SHP77 (cell line): ENCODE data around the gene SSTR4.

ENCODE experiments used
- DNase-seq, 2 experiments: peaks; one replicate each; lab custom pipeline; 2025; lab: John Stamatoyannopoulos, UW

The SSTR4 gene

DNA sequence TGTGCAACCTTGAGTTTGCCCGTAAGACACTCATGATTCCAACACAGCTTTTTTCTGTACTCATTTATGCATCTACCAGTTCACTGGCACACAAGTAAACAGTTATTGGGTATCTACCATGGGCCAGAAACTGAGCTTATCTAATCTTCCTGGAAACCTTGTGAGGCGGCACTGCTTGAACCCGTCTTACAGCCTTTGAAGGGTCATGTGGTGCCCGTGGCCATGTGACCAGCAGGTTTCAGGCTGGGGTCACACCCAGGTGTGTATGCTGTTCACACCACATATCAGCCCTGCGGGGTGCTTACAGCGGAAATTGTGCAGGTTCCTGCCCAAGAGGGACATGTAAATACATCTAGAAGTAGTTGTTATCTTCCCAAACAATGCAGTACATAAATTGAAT, 8.3 kb downstream of the SSTR4 start:
- DNase-seq: peak in 1 of 2 experiments; percentile 18

DNA sequence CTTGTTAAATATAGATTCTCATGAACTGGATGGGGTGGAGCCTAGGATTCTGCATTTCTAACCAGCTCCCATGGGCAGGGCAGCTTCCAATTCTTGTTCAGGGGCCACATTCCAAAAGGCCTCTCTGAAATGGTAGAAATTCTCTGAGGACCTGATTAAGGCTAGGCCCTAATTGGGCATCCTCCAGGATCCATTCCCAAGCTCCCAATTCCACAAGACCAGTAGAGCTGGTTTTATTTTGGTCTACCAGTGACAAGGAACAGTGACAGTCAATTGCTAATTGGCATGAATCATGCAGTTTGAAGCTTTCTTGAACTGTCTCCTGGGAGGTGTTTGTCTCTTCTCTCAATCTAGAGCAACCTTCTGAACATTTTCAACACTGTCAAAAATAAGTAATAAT, 11.3 kb downstream of the SSTR4 start:
- DNase-seq: no peak

DNA sequence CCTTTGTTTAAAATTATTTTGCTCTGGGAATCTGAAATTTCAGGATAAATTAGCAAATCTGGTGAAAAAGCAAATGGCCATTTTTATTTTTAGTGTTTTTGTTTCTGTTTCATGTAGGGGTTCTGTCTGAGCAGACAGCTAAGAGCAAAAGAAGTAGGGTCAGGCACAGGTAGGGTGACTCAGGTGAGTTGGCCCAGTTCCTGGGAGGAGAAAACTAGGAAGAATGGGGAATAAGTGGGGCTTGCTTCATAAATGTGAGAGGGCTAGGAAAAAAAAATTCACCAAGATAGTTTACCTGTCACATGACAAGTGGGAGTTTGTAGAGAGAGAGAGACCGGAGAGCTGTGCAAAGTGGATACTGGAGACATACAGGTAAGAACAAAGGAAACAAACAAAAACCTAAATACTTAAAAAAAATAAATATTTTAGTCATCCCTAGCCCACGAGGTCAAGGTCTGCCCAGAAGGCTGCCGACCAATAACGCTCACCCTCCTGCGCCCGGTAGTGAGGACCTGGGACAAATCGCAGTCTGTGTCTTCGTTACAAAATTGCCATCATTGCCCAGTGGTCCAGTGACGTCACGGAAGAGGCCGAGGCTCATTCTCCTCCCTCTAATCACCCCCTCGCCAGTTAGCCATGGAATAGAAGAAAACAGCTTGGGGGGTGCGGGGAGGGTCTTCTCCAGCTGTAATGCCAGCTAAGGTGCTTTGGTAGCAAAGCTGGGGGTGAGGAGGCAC, 12.1 kb downstream of the SSTR4 start:
- DNase-seq: no peak

DNA sequence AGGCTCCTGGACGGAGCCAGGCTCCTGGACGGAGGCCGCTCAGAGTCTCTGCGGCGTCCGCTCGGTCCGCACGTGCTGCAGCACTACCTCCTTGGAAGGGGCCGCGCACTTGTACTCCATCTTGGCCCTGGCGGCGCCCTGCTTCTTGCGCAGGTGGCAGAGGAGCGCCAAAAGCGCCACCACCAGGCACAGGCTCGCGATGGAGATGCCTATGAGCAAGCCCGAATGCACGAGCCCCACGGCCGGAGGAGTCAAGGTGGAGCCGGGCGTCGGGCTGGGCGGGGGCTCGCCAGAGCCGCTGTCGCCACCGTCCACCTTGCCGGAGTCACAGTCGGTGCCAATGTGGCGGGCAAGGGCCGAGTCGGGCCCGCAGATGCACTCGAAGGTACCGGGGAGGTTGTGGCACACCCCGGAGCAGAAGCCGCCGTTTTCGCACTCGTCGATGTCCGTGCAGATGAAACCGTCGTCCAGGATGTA, 12.7 kb downstream of the SSTR4 start:
- DNase-seq: no peak

DNA sequence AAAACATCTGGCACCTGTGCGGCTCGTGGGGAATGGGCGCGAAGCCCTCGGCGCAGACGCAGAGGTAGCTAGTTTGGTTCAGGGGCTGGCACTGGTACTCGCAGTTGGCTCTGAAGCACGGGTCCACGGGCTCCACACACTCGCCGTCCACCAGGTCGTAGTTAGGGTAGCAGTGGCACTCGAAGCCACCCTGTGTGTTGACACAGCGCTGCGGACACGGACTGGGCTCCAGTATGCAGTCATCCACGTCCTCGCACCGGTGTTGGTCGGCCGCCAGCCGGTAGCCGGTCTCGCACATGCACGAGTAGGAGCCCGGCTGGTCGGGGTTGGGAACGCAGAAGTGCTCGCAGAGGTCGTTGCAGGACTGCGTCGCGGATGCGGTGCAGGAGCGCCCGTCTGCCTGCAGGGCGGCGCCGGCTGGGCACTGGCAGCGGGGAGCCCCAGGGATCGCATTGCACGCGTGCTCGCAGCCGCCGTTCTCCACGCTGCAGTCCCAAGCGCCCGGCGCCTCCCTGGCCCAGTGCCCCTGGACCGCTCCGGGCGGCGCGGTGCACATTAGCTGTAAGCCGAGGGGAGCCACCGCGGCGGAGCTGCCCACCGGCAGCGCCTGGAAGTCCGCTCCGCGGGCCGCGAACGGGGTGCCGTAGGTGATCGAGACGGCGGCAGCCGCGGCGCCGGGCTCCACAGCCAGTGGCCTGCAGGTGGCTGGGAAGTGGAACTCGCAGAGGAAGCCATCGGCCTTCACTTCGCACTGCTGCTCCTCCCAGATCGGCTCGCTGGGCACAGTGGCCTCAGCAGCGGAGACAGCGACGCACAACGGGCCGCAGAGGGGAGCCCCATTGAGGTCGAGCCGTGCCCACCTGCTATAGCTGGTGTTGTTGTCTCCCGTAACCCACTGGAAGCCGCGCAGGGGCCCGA, 13.4 kb downstream of the SSTR4 start:
- DNase-seq: no peak

DNA sequence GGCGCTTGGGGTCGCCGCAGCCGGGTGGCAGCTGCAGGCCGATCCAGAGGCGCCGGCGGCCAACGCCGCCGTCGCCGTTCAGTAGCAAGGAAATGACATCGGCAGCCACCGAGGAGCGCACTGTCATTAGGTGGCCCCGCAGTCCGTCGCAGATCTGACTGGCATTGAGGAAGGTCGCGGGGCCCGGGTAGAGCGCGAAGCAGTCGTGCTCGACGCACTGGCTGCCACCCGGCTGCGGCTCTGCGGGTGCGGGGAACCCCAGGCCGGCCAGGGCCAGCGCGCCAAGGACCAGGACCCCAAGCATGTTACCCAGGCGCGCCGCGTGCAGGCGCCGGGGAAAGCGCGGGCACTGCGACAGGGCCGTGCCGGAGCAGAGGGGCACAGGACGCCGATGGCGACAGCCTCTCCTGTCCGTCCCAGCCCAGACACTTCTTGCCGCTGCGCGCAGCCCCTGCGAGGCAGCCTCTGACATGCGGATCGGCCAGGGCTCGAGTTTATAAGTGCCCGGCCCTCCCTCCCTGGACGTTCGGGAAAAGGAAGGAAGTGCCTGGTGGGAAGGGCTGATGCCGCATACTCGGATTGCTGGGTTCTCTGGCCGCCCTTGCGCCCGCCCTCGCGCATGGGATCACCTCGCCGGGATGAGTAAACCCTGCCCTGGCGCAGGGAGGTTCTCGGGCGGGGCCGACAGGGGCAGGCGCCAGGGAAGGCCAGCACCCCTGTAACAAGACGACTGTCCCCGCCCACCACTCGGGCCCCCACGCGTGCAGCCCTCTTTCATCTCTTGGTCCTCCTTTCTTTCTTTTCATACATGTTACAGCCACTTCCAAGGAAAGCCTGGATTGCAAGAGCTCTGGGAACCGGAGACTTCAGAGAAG, 14.3 kb downstream of the SSTR4 start, which contains the start of gene THBD:
THBD (minus strand) TSS at position 472 of the 875 bp plus-strand sequence; CDS start at position 304, 168 bp downstream.
- no peak for DNase-seq

DNA sequence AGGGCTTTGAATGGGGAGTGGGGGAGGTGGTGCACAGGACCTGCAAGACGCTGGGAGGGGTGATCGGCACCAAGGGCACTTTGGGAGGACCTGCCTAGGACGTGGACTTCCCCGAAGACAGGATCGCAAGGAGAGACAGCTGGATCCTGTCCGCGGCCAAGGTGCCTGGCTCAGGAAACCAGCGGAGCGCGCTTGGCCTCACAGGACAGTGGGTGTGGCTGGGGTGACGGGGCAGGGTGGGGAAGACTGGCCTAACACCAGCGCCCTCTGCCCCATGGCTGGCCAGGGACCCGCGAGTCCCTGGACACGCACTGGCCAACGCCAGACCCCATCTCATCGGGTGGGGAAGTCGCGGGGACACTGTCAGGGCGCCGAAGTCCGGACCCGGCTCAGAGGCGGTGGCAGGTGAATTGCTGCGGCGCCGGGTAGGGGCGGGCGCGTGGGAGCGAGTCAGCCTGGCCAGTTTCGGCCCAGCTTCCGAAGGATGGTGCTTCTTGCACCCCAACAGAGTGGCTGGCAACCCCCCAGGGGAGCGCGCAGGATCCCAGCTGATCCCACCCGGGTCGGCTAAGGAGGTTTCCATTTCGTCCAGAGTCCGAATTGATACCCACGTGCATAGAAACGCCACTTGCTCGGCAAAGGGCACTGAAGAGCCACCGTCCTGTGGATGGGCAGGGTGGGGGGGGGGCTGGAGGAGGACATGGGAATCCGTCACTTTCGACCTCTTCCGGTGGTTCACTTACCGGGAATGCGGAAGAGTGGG, 15.1 kb downstream of the SSTR4 start:
- DNase-seq: no peak

DNA sequence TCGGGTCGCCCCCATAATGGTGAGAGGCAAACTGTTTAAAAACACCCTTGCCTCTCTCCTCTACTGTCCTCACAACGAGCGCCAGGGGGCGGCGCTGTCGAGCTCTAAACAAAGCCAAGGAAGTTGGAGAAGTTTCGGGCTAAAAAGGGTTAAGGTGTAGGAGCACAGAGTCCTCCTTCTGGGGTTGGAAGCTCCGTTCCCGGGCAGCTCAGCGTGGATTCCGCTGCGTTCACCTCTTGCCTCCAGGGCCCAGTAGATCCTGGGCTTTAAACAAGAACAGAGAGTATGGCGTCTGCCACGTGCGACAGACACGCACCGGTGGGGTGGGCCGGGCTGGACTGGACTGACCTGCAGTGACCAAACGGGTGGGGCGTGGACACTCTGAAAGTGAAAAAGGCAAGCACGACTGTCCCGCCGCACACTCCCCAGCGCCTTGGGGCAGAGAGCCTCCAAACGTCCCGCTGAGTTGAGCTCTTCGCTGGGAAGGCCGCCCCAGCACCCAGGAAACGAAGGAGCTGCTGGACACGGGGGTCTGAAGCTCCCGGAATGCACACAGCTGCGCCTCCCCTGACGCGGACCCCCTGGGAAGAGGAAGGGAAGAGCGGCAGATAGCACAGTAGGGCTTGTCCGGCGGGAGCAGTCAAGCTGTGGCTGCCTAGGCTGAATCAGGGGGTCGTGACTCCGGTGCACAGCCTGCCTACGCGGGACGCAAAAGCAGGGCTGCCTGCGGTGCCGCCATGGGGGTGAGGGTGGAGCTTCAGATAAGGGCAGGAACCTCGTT, 15.9 kb downstream of the SSTR4 start:
- peak in 1 of 2 experiments; percentile 25 for DNase-seq

DNA sequence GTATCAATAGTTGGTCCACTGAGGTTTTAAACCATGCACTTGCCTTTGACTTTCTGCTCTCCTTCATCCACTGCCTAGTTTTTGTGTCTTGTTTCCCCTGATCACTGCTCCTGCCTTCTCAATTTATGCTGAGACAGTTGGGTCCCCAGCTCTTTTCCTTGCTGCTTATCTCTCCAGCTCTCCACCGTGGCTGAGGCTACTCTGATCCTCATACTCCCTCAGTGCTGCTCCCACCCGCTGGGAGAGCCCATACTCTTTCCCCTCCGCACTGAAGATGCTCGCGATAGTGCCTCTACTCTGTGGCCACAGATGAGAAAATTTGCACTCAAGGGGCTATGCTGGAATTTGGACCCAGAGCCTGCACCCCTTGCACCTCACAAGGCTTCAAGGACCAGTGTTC, 17.8 kb downstream of the SSTR4 start:
- no peak for DNase-seq

DNA sequence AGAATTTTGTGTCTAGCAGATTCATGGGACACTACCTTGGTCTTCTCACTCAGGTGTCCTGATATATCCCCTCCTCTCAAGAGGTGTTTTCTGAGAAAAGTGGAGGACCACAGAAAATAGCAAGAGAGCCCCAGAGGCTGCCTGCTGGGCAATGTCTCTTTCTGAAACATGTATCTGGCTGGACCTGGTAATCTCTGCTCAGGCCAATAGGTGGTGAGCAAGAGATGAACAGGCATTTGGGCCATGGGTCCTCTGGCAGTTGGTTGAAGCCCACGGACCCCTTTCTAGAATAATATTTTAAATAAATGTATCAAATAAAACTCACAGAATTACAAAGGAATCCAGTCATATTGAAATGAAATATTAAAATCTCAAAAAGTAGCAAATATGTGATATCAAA, 23.1 kb downstream of the SSTR4 start:
- peak; percentile 13 to 32 for DNase-seq

DNA sequence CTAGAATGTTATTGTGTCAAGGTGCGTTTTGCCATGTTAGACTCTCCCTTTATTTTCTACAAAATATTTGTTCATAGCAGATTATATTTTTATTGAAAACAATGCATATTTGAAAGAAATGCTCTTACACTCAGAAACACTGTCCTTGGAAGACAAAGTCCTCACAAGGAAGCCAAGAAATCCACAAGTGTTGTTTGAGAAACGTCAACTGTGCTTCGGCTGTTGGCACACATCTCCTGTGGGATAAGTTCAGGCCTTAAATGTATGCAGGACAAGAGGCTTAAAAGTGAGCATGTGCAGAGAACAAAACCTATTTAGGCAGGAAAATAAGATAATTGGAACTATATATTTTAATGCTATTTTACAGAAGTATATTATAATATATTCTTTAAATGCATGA, 23.9 kb downstream of the SSTR4 start:
- no peak for DNase-seq

DNA sequence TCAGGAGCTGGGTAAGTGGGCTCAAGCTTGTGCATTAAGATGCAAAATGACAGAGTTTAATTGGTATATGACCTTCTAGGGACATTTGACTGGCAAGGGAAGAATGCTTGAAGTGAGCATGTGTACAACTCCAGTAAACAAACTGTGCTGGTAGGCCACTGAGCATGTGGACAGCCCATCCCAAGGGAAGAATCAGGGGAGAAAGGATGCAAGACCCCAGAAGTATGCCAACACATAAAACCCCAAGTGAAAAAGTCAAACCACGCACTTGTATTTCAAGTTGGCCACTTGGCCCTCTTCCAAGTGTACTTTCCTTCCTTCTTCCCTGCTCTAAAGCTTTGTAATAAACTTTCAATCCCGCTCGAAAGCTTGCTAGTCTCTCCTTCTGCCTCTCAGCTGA, 24.7 kb downstream of the SSTR4 start:
- no peak for DNase-seq

DNA sequence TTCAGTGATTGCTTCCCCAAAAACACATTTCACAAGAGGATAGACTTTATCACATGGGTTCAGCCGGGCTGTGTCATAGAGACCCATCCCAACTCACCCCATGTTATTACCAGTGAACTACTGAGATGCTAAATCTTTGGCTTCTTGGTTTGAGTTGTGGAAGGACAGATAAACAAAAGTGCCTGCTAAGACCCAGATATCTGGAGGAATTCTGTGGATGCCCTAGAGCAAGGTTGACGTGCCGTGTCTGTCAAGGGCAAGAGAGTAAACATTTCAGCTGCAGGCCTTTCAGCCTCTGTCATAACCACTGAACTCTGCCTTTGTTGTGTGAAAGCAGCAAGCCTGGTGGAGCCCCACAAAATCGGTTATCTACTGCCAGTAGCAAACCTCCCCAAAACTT, 25.5 kb downstream of the SSTR4 start:
- DNase-seq: no peak

DNA sequence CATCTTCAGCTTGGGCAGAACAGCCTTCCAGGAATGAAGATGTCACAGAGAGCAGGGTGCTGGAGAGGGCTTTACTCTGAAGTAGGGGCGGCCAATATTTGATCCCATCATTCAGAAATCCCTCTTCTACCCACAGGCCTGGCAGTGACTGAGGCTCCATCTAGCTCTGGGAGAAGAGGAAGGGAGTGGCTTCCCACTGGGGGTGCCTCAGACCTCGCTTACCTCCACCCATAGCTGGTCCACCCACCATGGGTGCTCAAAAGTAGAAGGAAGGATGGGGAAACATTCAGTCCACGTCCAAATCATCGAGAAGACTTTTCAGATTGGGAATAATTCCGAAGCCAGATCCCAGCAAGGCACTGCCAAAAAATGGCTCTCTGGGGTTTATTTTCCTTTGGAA, 26.1 kb downstream of the SSTR4 start:
- no peak for DNase-seq

DNA sequence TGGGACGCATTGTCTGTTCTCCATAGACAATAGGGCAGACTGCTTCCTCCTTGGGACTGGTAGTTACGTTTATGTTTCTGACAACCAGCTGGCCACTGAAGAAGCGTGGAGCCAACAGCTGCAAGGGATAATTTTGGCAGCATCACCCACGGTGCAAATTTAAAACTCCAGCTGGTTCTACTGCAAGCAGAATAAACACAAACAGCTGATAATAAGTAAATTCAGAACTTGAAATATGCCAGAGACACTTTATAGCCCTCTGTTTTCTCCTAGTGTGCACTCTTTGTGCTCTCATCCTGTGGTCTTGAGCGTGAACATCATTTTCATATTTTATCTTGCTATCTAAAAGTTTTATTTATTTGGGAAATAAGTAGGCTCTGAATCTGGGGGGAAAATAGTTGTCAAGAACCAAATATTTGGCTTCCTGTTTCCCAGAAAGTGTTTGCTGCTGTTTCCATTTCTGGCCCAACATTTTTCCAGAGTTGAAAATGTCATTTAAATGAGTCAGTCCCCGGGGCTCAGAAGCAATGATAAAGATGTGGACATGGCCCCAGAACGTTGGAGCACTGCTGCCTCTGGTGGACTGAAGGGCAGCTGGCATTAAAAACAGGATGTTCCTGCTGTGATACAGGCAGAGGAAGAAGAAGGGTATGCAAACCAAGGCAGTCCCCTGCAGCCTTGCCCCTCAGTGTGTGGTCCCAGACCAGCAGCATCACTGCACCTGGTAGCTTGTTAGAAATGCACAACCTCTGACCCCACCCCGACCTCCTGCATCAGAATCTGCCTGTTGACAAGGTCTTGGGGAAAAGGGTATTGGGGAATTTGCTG, 26.8 kb downstream of the SSTR4 start:
- DNase-seq: peak; percentile 77 to 85

DNA sequence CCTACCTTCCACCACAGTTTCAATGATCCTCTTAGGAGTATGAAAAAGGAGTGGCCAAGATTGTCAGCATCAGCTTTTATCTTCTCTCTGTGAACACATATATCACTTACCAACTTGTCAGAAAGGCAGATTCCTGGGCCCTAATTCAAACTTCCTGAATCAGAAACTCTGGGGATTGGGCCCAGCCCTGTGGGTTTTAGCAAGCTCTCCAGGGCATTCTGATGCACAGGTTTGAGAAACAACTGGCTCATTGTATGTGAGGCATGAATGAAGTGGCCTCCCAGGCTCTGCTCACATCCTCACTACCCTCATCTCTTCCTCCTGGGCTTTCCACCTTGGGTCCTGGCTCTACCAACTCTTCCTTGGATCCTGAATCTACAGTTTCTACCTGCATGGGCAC, 27.5 kb downstream of the SSTR4 start:
- DNase-seq: no peak

DNA sequence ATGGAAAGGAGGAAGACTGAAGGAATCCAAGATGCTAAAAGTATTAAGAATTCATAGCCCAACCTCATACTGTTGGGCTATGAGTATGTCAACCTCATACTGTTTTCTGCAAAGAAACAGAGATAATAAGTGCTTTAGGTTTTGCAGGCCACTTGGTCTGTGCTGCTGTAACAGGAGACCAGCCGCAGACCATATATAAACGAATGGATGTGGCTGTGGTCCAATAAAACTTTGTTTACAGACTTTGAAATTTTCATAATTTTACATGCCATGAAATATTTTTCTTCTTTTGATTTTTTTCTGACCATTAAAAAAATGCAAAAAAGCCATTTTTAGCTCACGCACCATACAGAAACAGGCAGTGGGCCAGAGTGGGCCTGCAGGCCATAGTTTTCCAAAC, 28.1 kb downstream of the SSTR4 start:
- no peak for DNase-seq

DNA sequence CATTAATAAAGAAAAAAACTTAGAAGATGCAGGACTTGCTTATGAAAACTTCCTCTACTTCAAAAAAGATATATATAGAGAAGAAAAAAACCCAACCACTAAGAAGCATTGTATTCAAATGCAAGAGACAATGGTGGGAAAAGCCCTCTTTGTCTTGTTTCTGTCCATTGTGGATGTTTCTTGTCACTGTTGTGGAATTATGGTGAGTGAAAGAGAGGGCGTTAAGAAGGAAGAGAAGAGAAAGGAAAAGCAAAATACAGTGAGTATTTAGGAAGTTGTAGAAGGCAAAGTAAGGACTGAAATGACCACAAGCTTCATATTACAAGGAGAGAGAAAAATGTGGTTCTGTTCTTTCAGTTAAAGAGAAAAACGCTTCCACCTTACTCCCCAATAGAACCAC, 28.5 kb downstream of the SSTR4 start:
- no peak for DNase-seq
